SU-DHL-6 (cell line): ENCODE data around the gene HSPA12B.

Source experiments
- H2AFZ ChIP-seq: fragments of 200-600 bp; sonication (generic); 2 replicates; pipeline ENCODE4 v1.6.1; 2014; ENCODE audit warnings: low read depth, mild to moderate bottlenecking, moderate library complexity, mixed read lengths, antibody characterized with exemption, low read length; ENCODE audit not compliant: severe bottlenecking
- H3F3A ChIP-seq: fragments of 200-600 bp; shearing (Covaris generic); 2 replicates; pipeline ENCODE4 v1.6.0; 2016; ENCODE audit warnings: antibody characterized with exemption, mild to moderate bottlenecking; ENCODE audit not compliant: insufficient read depth
- H3K27ac ChIP-seq: fragments of 200-600 bp; sonication (generic); 2 replicates; pipeline ENCODE4 v1.5.1; 2016; ENCODE audit warnings: low read depth, mild to moderate bottlenecking, low read length, moderate library complexity, mixed read lengths
- H3K27me3 ChIP-seq: fragments of 200-600 bp; sonication (generic), shearing (Covaris generic); 2 replicates; pipeline ENCODE4 v1.6.0; 2014; ENCODE audit warnings: mild to moderate bottlenecking, low read length
- H3K36me3 ChIP-seq: fragments of 200-600 bp; sonication (generic); 2 replicates; pipeline ENCODE4 v1.6.1; 2014; ENCODE audit warnings: mild to moderate bottlenecking, low read length, mixed read lengths
- H3K4me2 ChIP-seq: fragments of 300-600, 200-600 bp; shearing (Covaris generic), sonication (generic); 2 replicates; pipeline ENCODE4 v1.6.0; 2014; ENCODE audit warnings: low read length, low read depth, mild to moderate bottlenecking; ENCODE audit not compliant: poor library complexity, severe bottlenecking
- H3K4me3 ChIP-seq: fragments of 200-600 bp; sonication (generic); 2 replicates; pipeline ENCODE4 v1.5.1; 2014; ENCODE audit warnings: antibody characterized with exemption, low read length, mild to moderate bottlenecking, mixed read lengths; ENCODE audit not compliant: insufficient read depth, poor library complexity, severe bottlenecking
- H3K79me2 ChIP-seq: fragments of 200-600 bp; sonication (generic); 2 replicates; pipeline ENCODE4 v1.6.1; 2014; ENCODE audit warnings: mild to moderate bottlenecking, low read length, moderate library complexity; ENCODE audit not compliant: insufficient read depth
- H3K9ac ChIP-seq: fragments of 200-600 bp; sonication (generic); 2 replicates; pipeline ENCODE4 v1.7.0; 2014; ENCODE audit warnings: mild to moderate bottlenecking, low read length
- H3K9me2 ChIP-seq: fragments of 200-600 bp; sonication (generic); replicated peaks from 2 replicates; pipeline ENCODE4 v1.6.1; 2014; ENCODE audit warnings: low read length; ENCODE audit not compliant: insufficient read depth
- H3K9me3 ChIP-seq: fragments of 200-600 bp; sonication (generic); 2 replicates; pipeline ENCODE4 v1.6.1; 2014; ENCODE audit warnings: low read length, mixed read lengths; ENCODE audit not compliant: insufficient read depth
- H4K20me1 ChIP-seq: fragments of 200-600 bp; sonication (generic); 2 replicates; pipeline ENCODE4 v1.6.1; 2014; ENCODE audit warnings: low read depth, mild to moderate bottlenecking, antibody characterized with exemption, low read length, moderate library complexity, mixed read lengths
- CTCF ChIP-seq: fragments of 200-600 bp; sonication (generic); IDR thresholded peaks from one replicate; pipeline ENCODE4 v1.5.1; 2017; ENCODE audit warnings: antibody characterized with exemption, mild to moderate bottlenecking, low read length, moderate library complexity; ENCODE audit not compliant: insufficient read depth, poor library complexity, severe bottlenecking
- EZH2phosphoT487 ChIP-seq: fragments of 200-600 bp; sonication (generic), shearing (Covaris generic); conservative IDR thresholded peaks from 2 replicates; pipeline ENCODE4 v1.6.1; 2018; ENCODE audit warnings: mild to moderate bottlenecking, antibody characterized with exemption, low read length, moderate library complexity, mixed read lengths

The HSPA12B gene

DNA sequence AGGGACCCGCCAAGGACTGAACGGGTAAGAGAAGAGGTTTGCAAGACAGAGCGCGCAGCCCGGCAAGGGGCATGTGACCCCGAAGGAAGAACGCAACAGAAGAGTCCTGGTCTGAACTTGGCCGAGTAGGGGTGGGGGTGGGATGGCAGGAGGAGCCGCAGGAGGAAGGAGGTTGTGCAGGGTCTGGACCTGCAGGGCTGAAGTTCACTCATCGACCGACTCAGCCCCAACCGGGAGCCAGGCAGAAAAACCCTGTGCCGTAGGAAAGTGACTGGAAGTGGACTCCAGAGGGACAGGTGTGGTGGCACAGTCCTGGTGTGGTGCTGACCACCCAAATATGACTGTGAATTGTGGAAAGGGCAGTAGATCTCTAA, 19.9 kb downstream of the HSPA12B start:
- Histone ChIP-seq H3K9me2 (no peaks in the 10 kb centered on the region), H3K79me2 (no peaks in the 10 kb centered on the region), H3K4me2 (no peak overlapping the region), H3K4me3 (no peak overlapping the region), H2AFZ (no peak overlapping the region), H3K27ac (no peak overlapping the region), H3K27me3 (no peaks in the 10 kb centered on the region), H3K36me3 (no peaks in the 10 kb centered on the region), H3K9me3 (no peaks in the 10 kb centered on the region), H4K20me1 (no peaks in the 10 kb centered on the region; the same call in 1 of the 2 replicates), H3F3A (no peaks in the 10 kb centered on the region), H3K9ac (no peak overlapping the region)
- no peak for TF ChIP-seq CTCF
- no peak for TF ChIP-seq EZH2phosphoT487

DNA sequence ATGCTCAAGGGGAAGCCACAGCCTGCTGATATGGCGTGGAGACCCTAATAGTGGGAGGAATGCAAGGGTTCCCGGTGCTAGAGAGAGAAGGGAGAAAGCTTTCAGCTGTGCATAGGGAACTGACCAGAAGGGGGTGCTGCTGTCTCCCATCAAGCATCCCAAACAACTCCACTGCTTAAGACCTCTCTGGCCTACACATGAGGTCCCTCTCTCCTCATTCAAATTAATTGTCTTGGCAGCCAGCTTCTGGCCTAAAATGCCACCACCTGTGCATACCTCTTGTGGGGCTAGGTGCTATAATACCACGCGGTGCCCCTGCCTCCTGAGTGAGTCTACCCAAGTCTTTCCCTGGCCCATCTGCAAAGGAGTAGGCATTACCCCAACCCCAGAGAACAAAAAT, 20.6 kb downstream of the HSPA12B start:
- no peak overlapping the region for H3K4me3 ChIP-seq
- H3K27me3 ChIP-seq, result no peaks in the 10 kb centered on the region
- no peaks in the 10 kb centered on the region for H3K36me3 ChIP-seq
- no peak overlapping the region for H2AFZ ChIP-seq
- TF ChIP-seq EZH2phosphoT487 (no peak), CTCF (peak; percentile 57)
- H3K9me3 ChIP-seq, result no peaks in the 10 kb centered on the region
- no peak overlapping the region for H3K9ac ChIP-seq
- H3K27ac ChIP-seq, result no peak overlapping the region
- H4K20me1 ChIP-seq, result no peaks in the 10 kb centered on the region; the same call in 1 of the 2 replicates
- no peak overlapping the region for H3K4me2 ChIP-seq
- no peaks in the 10 kb centered on the region for H3K9me2 ChIP-seq
- no peaks in the 10 kb centered on the region for H3F3A ChIP-seq
- H3K79me2 ChIP-seq, result no peaks in the 10 kb centered on the region

DNA sequence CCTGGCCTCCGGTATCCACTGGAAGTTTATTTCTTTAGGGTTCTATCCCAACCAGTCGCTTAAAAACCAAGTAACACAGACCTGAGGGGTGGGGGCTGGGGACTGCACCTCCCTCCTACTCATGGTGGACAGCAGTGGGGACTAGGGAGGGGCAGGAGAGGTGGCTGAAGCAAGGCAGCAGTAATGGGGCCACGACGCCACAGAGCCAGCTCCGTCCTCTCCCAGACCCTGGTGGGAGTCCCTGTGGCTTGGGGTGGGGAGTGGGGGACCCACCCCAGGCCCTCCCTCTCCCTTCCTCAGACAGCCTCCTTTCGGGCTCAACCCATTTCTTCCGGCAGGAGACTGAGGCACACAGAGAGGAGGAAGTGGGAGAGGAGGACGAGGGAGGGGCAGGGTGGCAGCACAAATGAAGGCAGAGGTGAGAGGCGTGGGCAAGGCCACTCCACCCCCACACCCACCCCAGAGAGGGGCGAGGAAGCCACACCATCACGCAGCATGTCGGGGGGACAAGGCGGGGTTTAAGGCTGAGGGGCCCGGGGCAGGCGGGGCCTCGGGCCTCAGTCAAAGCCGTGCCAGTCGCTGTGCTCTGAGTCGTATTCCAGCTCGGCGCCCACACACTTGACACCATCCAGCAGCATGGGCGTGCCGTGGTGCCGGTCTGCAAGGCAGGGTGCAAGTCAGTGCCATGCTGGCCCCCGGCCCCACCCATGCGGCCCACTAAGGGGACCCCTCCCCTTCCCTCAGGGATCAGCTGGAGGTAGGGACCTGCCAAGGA, 21.2 kb downstream of the HSPA12B start:
- Histone ChIP-seq H2AFZ (no peak overlapping the region), H3K79me2 (no peaks in the 10 kb centered on the region), H3K4me3 (no peak overlapping the region), H3K27ac (no peak overlapping the region), H3K9me2 (no peaks in the 10 kb centered on the region), H3K9me3 (no peaks in the 10 kb centered on the region), H3K27me3 (no peaks in the 10 kb centered on the region), H3K9ac (no peak overlapping the region), H3F3A (no peaks in the 10 kb centered on the region), H3K4me2 (no peak overlapping the region), H3K36me3 (no peaks in the 10 kb centered on the region), H4K20me1 (no peaks in the 10 kb centered on the region; the same call in 1 of the 2 replicates)
- TF ChIP-seq EZH2phosphoT487 (no peak), CTCF (no peak)
